Measurements from ENCODE around the gene SLC1A7.

The SLC1A7 gene

DNA sequence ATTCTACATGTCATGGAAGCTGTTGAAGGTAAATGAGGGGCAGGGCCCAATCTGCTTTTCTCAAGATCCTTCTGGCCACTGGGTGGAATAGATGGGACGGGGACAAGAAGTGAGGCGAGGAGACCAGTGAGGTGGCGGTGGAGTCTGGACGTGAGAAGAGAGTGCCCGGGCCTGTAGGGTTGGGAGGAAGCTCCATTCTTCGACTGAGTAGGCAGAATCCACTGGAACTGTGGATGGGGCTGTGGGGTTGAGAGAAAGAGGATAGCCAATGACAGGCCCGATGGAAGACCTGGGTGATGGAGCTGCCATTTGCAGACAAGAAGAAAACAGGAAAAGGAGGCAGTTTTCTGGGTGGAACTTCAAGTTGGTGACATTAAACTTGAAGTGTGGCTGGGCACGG is 10.3 kb downstream of the SLC1A7 start:
- DNase-seq, result no peak

DNA sequence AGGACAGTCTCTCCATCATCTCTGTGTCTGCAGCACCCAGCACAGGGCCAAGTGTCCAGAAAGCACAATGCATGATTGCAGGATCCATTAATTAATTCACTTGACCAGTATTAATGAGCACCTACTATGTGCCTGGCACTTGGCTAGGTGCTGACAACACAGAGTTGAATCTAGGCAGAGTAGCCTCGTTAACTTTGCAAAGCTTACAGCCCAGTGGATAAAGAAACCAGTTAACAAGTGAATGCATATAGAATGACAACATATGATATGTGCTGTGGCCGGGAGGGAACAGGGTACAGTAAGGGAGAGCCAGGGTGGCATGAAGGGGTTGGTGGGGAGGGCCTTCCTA is 10.9 kb downstream of the SLC1A7 start:
- no peak for DNase-seq

DNA sequence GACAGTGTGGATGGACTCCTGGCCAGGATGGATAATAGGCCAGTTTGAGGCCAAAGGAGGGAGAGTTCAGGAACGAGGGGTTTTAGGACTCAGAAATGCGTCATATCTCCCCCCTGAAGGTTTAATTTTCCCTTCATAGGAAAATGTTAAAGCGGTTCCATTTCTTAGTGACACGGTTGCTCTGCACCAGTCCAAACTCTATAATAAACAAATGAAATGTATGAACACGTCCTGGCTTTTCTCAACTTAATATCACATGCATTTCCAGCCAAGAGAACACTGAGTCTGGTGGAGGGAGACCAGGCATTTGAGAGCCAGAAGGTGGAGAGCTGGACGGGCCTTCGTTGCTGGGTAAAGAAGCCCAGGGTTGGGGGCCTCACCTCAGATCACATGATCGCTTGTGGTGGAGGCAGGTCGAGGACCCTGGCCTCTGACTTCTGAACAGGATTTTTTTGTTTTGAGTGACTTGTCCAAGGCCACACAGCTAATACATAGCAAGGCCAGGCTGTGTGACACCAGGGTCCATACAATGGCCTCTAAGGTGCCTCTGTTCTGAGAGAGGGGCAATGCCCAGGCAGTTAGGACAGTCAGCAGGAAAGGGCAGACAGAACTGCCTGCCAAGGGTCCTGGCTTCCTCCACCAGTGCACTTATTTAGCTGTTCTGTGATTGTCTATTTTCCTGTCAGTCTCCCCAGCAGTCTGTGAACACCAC is 11.4 kb downstream of the SLC1A7 start:
- no peak for DNase-seq

DNA sequence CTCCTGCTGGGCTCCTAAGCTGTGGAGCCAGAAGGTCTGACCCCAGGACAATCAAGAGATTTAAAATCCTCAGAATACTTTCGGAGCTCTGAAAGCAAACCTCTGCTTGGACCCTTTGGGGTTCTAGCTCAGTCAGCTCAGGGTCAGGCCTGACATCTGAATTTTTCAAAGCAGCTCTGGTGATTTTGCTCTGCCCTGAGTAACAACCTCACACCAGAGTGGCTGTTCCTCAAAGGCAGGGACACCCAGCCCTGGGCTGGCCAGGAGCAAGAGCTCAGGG is 11.9 kb downstream of the SLC1A7 start:
- DNase-seq, result no peak

DNA sequence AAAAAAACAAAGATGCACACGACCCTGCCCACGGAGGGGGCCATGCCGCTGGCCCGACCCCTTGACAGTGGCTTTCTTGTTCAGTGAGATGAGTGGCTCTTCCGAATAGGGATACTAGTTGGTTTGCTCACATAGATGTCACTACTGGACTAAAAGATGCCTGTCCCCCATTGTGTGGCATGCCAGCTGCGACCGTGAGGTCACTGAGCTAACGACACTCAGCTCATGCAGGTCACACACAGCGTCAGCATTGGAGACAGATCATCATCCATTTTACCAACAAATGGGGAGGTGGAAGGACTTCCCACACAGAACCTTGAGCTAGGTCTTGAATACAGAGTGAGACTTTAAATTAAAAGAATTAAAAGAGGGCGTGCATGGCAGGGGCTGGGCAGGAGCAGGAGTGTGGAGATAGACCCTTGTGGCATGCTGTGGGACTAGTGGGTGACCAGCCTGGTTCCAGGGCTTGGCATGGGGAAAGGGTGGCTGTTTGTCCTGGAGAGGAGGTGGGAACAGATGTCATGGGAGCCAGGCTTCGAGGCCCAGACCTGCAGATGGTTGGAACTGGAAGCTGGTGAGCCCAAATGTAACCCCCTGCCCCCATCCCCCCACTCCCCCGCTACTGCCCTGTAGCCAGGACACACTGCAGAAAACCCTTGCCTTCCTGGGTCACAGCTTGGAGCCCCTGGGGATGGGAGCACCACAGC is 12.4 kb downstream of the SLC1A7 start:
- no peak for DNase-seq

DNA sequence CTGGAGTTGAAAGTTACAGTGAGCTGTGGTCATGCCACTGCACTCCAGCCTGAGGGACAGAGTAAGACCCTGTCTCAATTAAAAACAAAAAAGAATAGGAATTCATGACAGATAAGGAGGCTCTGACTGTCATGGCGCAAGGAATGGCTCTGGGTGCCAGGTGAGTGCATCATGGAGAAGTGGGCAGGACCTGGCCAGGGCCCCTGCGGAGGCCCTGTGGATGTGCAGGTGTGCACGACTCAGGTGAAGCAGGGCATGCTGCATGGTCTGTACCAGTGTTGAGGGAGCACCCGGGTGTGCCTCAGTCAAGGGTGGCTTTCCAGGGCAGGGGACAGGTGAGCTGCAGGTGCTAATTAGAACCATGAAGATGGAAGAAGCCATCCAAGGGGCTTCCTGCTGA is 14.0 kb downstream of the SLC1A7 start:
- no peak for DNase-seq

DNA sequence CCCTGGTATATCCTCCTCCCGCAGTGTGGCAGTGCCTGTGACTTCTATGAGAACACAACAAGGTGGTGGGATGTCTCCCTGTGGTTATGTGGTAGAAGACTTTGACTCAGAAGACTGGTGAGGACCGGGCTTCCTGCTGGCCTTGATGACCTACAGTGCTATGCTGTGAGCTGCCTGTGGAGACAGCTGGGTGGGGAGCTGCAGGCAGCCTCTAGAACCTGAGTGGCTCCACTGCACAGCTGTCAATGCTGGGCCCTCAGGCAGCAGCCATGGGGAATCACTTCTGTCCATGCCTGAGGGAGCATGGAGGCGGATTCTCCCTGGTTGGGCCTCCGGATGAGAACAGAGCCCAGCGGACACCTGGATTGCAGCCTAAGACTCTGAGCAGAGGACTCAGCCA is 14.9 kb downstream of the SLC1A7 start:
- no peak for DNase-seq

DNA sequence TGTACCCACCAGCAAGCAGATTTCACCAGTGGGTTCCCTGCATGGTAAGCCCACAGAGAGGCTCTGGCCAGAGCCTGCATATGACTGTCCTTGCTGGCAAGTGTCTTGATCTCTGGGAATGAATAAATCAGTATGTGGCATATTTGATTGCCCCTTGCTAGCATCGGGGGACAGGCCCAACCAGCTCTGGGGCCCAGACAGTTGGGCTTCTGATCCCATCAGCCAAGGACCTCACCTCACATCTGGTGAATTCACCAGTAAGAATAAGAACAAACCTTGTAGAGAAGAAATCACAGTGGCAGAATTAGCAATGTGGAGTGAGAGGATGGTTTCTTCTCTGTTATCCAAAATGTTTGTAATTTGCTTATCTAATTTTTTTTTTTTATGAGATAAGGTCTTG is 15.9 kb downstream of the SLC1A7 start:
- DNase-seq, result no peak

DNA sequence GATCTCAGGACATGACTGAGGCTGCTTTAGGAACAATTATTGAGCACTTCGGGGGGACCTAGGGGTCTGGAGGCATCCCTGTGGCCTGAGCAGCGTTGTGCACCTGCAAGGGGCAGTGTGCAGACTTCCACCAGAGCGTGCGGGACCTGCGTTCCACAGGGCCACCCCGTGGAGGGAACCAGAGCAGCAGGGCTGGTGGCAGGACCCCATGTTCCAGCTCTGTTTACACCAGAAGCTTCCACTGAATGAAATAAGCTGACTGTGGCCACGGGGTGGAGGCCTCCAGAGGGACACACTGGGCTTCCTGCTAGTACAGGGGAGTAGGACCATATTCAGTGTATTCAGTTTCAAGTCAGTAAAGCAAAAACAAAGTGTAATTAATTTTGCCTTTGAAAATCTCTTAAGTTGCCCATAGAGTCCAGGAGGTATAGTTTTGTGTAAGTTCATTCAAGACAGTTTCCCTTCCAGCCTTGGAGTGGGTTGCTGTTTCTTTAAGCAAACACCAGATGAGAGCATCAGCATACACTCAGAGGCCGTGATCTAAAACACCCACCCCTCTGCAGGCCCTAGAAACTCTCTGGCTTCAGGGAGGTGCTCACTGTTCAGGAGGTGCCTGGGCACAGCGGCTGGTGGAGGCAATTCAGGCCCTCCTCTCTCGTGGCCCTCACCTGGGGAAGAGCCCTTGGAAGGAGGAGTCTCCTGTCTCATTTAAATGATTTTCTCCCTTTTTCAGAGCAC is 16.6 kb downstream of the SLC1A7 start:
- DNase-seq, result no peak

DNA sequence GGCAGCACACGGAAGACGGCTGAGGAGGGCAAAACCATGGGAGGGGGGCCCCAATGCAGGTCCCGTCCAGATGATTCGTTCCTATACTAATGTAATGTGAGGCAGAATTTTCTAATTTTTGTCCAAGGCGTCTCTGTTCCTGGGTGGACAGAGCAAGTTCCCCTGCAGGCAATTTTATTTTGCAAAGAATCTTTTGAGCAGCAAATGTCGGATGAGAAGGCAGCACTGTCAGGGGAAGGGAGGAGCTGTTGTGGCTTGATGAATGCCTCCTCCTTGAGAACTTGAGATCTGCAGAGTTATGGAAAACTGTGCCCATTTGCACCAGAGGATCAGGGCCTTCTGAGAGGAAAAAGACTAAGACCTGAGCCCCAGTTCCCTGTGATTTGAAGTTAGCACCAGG is 17.3 kb downstream of the SLC1A7 start:
- DNase-seq, result no peak

DNA sequence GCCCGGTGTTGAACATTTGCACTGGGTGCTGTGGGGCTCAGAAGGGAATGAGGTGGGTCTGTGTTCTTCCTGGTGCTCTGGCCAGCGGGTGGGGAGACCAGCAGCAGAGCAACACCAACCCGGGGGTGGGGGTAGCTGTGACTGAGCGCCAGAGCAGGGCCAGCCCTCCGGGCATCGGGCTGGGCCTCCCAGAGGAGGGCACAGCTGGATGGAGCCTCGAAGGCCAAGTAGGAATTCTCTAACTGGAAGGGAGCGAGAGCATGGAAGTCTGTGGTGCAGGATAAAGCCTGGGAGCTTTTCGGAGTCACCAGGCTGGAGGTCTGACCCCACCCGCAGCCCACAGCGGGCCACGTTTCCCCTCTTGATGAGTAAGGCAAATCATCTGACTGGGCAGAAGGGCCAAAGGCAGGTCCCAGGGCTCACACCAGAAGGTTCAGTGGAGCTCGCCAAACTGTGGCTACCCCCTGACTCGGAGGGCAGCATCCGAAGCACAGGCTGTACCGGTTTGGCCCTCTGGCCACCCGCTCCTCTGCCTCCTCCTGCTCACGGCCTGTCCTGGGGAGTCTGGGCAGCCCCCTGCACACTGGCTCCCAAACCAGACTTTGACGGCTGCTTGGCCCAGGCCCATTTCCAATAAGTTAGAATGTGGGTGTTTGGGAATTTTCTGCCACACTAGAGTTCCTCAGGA is 18.8 kb downstream of the SLC1A7 start:
- DNase-seq, result no peak

DNA sequence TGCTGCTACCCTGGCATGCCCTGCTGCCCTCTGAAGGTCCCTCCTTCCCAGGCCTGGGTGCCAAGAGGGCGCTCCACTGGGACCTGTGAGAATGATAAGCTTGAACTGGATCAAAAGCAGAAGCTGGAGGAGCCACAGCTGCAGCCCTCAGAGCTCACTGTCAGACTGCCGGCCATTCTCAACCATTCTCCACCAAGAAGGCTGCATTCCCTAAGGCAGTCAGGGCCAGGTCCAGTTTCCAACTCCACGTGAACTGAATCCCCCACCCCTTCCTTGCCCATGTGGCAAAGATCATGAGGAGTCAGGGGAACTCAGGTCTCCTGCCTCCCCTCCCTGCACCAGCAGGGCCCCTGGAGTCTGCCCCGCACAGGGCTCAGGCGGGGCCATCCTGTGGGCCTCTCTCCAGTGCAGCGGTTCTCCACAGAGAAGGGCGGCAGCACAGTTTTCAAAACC is 19.5 kb downstream of the SLC1A7 start:
- no peak for DNase-seq

DNA sequence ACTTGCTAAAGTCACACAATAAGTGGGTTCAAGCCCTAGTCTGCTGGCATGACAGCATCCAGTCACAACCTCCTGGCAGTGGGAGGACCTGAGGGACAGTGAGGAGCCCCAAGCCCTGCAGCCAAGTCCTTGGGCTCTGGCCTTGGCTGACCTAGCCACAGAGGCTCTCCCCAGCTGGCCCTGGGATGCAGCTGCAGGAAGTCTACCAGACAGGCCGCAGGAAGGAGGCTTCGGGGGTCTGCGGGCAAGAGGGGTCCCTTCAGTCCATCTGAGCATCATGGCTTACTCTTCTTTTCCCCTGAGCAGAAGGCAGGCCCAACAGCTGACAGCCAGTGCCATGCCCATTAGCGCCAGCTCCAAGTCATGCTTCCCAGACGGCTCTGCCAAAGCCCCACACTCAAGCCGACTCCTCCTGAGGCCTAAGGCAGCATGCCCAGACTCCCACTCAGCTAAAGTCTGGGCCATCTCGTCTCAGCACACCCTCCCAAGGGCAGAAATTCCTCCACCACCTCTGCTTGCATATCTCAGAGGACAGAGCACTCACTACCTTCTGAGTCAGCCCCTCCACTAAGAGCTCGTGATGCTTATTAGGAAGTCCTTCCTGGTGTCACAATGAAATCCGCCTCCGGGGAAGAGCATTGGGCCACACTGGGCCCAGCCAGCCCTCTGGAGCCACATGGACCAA is 20.1 kb downstream of the SLC1A7 start:
- no peak for DNase-seq

DNA sequence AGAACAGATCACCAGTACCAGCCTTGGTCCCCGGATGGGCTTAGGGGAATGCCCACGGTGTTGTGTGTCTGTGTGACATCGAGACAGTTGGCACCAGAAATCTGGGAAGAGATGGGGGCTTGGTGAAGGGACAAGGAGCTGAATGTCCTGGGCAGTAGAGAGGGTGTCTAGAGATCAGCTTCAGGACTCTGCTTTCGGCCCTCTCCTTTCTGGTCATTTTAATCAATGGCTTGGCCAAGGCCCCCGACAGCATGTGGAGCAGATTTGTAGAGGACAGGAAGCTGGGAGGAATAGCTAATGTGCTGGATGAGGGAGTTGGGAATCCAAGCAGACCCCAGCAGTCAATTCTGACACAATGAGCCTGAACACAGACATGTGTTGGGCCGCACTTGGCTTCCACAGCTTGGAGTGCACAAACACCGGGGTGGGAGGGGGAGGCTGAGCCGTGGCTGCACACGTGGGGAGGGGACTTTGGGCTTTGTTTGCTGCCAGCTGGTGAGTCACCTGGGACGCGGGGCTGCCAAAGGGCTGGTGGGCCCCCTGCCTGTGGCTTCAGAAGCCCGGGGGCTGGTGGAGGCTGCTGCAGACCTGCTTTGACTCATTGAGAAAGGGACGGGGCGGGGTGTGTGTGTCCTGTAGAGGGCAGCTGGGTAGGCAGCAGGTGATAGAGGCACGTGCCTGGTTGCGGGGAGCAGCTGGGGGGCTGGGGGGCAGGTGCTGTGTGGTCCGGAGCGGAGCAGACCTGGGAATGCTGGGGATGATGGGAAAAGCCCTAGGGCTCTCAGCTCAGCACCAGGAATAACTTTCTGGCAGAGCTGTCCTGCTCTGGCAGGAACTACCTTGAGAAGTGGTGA is 20.9 kb downstream of the SLC1A7 start:
- no peak for DNase-seq

DNA sequence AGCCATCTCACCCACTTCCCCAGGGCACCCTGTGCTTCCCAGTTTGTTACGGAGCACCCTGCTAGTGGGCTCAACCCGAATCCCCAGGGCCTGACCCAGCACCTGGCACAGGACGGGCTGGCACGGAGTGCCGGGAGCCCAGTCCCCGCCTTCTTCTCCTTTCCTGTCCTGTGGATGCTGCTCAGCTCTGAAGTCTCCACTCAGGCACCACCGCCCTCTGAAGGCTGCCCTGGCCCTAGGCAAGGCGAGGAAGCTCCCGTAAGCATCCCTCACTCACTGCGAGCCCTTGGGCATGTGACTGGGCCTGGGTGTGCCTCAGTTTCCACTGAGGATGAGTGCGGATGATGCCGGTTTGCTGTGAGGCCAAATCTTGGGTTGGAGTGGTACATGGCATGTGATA is 21.8 kb downstream of the SLC1A7 start:
- no peak for DNase-seq

DNA sequence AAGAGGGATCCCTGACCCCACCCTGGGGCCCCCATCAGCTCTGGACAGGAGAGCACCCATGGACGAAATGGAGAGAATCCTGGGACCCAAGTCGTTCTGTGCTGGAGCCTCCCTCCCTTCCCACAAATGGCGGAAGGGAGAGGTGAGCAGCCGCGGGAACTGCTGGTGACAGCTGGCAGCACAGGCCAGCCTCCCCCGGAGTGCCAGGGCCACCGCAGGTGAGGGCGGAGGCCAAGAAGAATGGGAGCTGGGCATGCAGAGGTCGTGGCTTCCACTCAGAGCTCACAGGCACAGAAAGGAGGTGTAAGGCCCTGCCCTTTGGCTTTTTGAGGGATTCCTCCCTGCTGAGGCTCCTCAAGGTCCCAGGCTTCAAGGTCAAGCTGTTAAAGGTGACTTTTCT is 24.6 kb downstream of the SLC1A7 start:
- no peak for DNase-seq

DNA sequence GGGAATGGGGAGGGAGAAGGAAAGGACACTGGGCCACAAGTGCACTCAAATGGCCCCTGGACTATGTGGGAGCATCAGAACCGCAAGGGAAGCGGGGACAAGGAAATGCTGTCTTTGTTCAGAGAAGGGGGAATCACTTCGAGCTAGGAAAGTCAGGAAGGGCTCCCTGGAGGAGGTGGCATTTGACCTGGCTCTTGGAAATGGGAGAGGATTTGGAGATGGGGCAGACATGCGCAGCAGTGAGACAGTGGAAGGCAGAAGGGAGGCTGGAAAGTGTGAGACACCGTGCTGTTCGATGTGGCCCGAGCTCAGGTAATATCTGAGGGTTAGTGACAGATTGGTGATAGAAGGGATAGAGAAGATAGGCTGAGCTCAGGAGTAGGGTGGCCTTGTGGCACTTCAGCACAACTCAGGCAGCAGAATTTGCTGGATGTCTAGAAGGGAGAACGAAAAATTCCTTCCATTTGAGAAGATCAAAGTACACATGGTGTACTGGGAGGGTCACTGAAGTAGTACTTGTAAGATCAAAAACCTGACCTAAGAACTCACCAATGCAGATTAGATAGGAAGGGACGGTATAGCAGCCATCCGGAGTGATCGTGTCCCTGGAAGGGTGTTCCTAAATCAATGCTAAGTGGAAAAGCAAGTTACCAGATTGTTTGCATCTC is 25.4 kb downstream of the SLC1A7 start:
- DNase-seq, result no peak

DNA sequence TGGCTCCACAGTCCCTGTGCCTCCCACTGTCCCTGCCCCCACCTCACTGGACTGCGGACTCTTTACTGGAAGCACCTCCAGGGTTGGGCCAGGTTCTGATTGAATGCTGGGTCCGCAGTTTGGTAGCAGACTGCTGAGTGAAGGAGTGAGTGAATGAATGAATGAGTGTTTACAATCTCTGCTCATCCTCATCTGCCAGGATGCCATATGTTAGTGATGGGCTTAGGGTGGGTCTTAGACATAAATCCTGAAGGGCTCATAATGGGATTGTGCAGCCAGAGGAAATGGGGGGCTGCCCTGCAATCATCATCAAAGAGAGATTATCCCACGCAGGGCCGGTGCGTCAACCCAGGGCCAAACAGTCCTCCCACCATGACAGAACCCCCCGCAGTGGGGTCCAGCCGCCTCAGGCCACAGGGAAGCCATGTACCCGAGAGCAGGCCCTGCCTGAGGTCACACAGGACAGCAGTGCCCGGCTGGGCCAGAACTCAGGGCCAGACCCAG is 26.1 kb downstream of the SLC1A7 start:
- no peak for DNase-seq

DNA sequence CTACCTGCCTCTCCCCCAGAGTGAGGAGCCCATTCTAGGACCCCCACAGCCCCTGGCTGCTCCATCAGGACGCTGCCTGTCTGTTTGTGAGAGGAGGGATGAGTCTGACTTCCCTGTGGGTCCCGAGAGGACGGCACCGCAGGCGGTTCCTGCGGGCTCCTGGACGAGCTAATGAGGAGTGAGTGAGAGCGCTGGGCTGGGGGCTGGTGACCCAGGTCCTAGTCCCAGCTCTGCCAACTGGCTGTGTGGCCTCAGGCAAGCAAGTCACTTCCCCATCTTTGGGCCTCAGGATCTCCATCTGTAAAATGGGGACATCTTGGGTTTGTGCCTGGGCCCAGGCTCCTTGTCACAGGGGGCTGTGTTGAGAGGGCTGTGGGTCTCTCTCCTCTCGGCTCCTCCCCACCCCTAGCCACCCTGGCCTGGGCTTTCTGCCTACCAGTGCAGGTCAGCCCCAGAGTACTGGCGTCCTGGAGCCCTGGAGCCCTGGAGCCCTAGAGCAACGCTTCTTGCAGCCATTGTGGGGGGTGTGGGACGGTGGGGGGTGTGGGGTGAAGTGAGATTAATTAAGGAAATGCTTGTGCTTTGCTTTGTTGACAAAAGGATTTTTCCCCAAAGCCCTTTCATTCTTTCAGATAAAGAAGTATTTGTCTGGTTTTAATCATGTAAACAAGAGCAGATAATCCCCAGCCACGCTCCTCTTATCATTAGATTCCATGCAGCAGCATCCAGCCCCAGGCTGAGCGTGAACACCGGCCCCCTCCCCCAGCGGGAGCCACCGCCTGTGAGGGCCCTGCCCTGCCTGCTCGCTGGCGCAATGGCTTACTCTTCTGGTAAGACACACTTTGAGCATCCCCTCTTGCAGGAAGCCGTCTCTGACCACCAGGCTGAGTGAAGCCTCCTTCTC is 26.8 kb downstream of the SLC1A7 start:
- DNase-seq, result no peak
